ENCODE measurements around the gene ADK. TPM values are rescaled to one million over a fixed set of nuclear protein-coding genes. Genes with fewer than 3 reads are reported as not detected.

ADK gene
- total RNA-seq, 1 donor, result 34.2 TPM

DNA sequence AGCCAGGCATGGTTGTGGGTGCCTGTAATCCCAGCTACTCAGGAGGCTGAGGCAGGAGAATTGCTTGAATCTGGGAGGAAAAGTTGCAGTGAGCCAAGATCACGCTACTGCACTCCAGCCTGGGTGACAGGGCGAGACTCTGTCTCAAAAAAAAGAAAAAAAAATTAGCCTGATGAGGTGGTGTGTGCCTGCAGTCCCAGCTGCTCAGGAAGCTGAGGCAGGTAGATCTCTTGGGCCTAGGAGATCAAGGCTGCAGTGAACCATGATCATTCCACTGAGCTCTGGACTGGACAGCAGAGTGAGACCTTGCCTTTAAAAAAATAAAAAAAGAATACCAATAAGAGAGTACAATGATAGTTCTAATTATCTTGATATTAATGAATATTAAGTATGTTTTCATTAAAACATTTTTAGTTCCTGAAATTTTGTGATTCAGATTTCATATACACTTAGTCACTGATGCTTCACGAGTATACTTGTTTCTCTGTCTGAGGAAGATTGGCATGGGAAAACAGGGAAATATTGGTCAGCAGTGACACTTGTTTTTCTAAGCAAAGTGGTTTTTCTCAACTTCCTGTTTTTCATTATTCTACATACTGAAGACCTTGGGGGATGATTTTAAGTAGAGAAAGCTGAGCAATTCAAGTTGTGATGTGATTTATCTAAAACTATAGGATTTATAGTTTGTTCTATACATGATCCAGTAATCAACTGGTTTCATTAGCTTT, 76.8 kb downstream of the ADK start:
- Histone ChIP-seq H3K9me3 (ENCODE audit: low read depth, low read length) (no peaks in the 10 kb centered on the region), H3K4me1 (ENCODE audit: insufficient read depth, low read length) (peaks cover 10% of the 10 kb centered on the region), H3K27me3 (ENCODE audit: insufficient read depth, low read length) (no peaks in the 10 kb centered on the region), H3K4me3 (ENCODE audit: low read length) (no peak overlapping the region)

DNA sequence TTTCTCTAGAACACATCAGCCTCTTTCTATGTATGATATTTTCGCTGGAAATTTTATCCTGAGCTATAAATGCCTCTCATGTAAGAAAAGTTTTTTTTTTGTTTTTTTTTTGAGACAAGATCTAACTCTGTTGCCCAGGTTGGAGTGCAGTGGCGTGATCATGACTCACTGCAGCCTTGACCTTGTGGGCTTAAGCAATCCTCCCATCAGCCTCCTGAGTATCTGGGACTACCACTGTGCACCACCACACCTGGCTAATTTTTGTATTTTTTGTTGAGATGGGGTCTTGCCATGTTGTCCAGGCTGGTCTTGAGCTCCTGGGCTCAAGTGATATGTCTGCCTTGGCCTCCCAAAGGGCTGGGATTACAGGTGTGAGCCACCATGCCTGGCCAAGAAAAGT, 80.4 kb downstream of the ADK start:
- Histone ChIP-seq H3K4me1 (ENCODE audit: insufficient read depth, low read length) (peaks cover 10% of the 10 kb centered on the region), H3K4me3 (ENCODE audit: low read length) (no peak overlapping the region), H3K9me3 (ENCODE audit: low read depth, low read length) (no peaks in the 10 kb centered on the region), H3K27me3 (ENCODE audit: insufficient read depth, low read length) (no peaks in the 10 kb centered on the region)

DNA sequence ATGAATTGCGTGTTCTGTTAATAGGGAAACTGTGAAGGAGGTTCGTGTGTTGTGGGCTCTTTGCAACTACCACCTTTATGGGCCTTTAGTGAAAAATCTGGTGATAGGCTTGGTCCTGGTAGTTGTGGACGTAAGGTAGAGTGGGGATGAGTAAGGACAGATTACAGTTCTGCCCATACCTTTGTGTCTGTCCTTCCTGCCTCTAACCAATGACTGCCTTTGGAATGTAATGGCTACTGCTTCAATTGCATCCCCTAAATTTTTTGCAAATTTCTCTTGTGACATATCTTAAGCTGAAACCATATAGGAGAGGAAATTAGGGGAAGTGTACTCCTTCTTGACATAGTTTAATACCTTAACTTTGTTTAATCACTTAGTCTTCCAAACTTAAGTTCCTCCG, 82.3 kb downstream of the ADK start:
- Histone ChIP-seq H3K4me1 (ENCODE audit: insufficient read depth, low read length) (no peaks in the 10 kb centered on the region), H3K9me3 (ENCODE audit: low read depth, low read length) (no peaks in the 10 kb centered on the region), H3K27me3 (ENCODE audit: insufficient read depth, low read length) (no peaks in the 10 kb centered on the region), H3K4me3 (ENCODE audit: low read length) (no peak overlapping the region)

- no peaks in the 10 kb centered on the region for H3K4me1 ChIP-seq (ENCODE audit: insufficient read depth, low read length)
- H3K9me3 ChIP-seq (ENCODE audit: low read depth, low read length), result no peaks in the 10 kb centered on the region
- H3K27me3 ChIP-seq (ENCODE audit: insufficient read depth, low read length), result no peaks in the 10 kb centered on the region
- H3K4me3 ChIP-seq (ENCODE audit: low read length), result no peak overlapping the region
Measured at GRCh38 chr10:74234569-74234968, 83.5 kb downstream of the ADK start.

GRCh38 chr10:74238031-74238431, 87.0 kb downstream of the ADK start:
- no peak overlapping the region for H3K4me3 ChIP-seq (ENCODE audit: low read length)
- no peaks in the 10 kb centered on the region for H3K9me3 ChIP-seq (ENCODE audit: low read depth, low read length)
- no peaks in the 10 kb centered on the region for H3K27me3 ChIP-seq (ENCODE audit: insufficient read depth, low read length)
- H3K4me1 ChIP-seq (ENCODE audit: insufficient read depth, low read length), result no peaks in the 10 kb centered on the region

DNA sequence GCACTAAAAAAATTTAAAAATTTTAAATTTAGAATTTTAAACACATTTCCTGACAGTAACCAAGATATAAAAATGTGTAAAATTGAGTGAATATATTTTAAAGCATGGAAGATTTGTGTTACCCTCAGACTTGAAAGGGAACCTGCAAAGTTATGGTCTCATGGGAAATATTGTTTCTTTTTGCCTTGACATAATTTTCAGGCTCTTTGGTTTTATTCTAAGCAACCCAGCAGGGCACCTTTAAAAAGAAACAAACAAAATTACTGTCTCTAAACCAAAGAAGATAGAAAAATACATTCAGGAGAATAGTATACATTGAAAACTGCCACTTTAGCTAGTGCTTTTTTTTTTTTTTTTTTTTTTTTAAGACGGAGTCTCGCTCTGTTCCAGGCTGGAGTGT, 87.5 kb downstream of the ADK start:
- no peaks in the 10 kb centered on the region for H3K27me3 ChIP-seq (ENCODE audit: insufficient read depth, low read length)
- no peaks in the 10 kb centered on the region for H3K9me3 ChIP-seq (ENCODE audit: low read depth, low read length)
- no peak overlapping the region for H3K4me3 ChIP-seq (ENCODE audit: low read length)
- no peaks in the 10 kb centered on the region for H3K4me1 ChIP-seq (ENCODE audit: insufficient read depth, low read length)

- Histone ChIP-seq H3K27me3 (ENCODE audit: insufficient read depth, low read length) (no peaks in the 10 kb centered on the region), H3K4me3 (ENCODE audit: low read length) (no peak overlapping the region), H3K9me3 (ENCODE audit: low read depth, low read length) (no peaks in the 10 kb centered on the region), H3K4me1 (ENCODE audit: insufficient read depth, low read length) (no peaks in the 10 kb centered on the region)
Measured at GRCh38 chr10:74243067-74243466, 92.0 kb downstream of the ADK start.

GRCh38 chr10:74244097-74244685, 93.2 kb downstream of the ADK start:
- H3K27me3 ChIP-seq (ENCODE audit: insufficient read depth, low read length), result no peaks in the 10 kb centered on the region
- H3K9me3 ChIP-seq (ENCODE audit: low read depth, low read length), result no peaks in the 10 kb centered on the region
- H3K4me3 ChIP-seq (ENCODE audit: low read length), result no peak overlapping the region
- H3K4me1 ChIP-seq (ENCODE audit: insufficient read depth, low read length), result no peaks in the 10 kb centered on the region

DNA sequence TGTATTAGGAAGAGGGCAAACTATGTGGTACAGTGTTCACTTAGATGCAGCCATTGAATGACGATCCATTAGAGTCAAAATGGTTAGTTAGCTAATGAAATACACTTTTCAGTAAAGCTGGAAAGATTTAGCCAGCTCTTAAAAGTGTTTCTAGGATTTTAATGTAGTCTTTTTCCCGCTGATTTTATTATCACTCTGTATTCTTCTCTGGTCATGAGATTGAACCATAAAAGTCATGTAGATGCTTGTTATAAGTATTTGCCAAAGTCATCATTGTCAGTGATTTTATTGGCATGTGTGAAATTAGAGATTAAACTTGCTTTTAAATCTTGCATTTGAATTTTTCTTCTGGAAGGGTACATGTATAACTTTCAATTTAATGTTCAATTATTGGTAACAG, 93.8 kb downstream of the ADK start:
- no peaks in the 10 kb centered on the region for H3K27me3 ChIP-seq (ENCODE audit: insufficient read depth, low read length)
- H3K4me3 ChIP-seq (ENCODE audit: low read length), result no peak overlapping the region
- no peaks in the 10 kb centered on the region for H3K9me3 ChIP-seq (ENCODE audit: low read depth, low read length)
- no peaks in the 10 kb centered on the region for H3K4me1 ChIP-seq (ENCODE audit: insufficient read depth, low read length)

DNA sequence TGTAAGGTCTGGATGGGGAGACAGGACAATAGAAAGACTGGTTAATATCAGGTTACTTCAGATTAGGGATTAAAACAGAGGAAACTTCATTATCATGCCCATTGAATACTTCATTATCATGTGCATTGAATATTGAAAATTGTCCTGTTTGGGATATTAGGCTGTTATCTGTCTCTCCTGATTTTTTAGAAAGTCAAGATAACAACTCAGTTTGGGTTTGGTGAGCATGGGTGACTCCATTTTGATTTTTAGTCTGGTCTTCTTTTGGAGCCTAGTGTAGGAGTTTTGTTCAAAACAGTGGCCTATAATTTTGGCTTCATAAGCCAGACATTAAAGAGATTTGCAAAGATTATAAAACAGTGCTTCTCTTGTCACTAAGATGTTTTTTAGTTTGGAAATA, 95.5 kb downstream of the ADK start:
- no peaks in the 10 kb centered on the region for H3K4me1 ChIP-seq (ENCODE audit: insufficient read depth, low read length)
- H3K9me3 ChIP-seq (ENCODE audit: low read depth, low read length), result no peaks in the 10 kb centered on the region
- H3K27me3 ChIP-seq (ENCODE audit: insufficient read depth, low read length), result no peaks in the 10 kb centered on the region
- H3K4me3 ChIP-seq (ENCODE audit: low read length), result no peak overlapping the region

DNA sequence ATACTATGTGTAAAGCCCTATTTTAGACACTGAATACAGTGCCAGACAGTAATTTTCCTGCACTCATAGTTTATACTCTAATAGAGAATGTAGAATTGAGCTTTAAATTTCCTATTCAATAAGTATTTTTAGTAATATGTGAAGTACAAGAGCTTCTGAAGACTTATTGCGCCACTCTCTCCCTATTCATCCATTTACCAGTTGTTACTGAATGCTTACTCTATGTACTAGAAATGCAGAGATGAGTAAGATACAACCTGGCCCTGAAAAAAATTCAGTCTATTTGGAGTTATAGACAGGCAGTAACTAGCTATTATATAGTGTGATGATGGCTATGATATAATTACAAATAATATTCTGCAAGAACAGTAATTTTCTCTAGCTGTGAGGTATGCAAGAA, 98.8 kb downstream of the ADK start:
- Histone ChIP-seq H3K4me1 (ENCODE audit: insufficient read depth, low read length) (no peaks in the 10 kb centered on the region), H3K4me3 (ENCODE audit: low read length) (no peak overlapping the region), H3K9me3 (ENCODE audit: low read depth, low read length) (no peaks in the 10 kb centered on the region), H3K27me3 (ENCODE audit: insufficient read depth, low read length) (no peaks in the 10 kb centered on the region)

GRCh38 chr10:74255214-74255613, 104.2 kb downstream of the ADK start:
- H3K27me3 ChIP-seq (ENCODE audit: insufficient read depth, low read length), result no peaks in the 10 kb centered on the region
- H3K9me3 ChIP-seq (ENCODE audit: low read depth, low read length), result no peaks in the 10 kb centered on the region
- no peak overlapping the region for H3K4me3 ChIP-seq (ENCODE audit: low read length)
- H3K4me1 ChIP-seq (ENCODE audit: insufficient read depth, low read length), result no peaks in the 10 kb centered on the region

DNA sequence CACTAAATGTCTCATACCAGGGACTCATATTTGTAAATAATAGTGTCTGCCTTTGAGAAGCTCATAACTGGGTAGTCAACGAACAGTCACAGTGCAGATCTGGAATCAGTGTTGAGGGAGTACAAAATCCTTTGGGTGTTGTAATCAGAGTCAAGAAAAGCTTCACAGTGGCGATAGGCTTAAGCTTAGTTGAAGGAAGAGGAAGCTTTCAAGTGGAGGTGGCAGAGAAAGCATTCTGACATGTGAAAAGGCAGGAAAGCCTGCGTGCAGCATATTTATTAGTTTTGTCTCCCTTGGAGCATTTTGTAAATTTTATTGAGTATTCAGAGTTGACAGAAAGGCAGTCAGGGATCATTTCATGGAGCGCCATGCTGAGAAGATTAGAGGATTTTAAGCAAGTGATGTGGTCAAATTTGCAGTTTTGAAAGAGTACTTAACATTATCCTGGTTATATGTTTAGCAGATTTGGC, 104.9 kb downstream of the ADK start:
- H3K27me3 ChIP-seq (ENCODE audit: insufficient read depth, low read length), result no peaks in the 10 kb centered on the region
- no peaks in the 10 kb centered on the region for H3K9me3 ChIP-seq (ENCODE audit: low read depth, low read length)
- no peaks in the 10 kb centered on the region for H3K4me1 ChIP-seq (ENCODE audit: insufficient read depth, low read length)
- no peak overlapping the region for H3K4me3 ChIP-seq (ENCODE audit: low read length)

DNA sequence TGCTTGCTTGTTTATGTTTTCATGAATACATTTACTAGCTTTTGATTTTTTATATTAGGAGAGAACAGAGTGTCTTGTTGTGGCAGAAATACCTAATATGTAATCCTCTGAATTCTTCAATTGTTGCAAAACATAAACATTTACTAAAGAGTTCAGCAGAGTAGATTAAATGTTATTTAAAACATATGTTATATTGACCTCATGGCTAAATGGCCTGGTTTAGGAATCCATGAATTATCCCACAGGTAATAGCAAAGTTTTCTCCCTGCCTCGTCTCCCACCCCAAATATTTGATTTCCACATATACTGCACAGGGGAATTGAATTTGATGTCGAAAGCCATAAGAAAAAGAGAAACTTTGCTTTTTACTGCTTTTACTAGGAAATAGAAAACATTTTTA, 111.8 kb downstream of the ADK start:
- H3K4me3 ChIP-seq (ENCODE audit: low read length), result no peak overlapping the region
- H3K9me3 ChIP-seq (ENCODE audit: low read depth, low read length), result no peaks in the 10 kb centered on the region
- H3K27me3 ChIP-seq (ENCODE audit: insufficient read depth, low read length), result no peaks in the 10 kb centered on the region
- no peaks in the 10 kb centered on the region for H3K4me1 ChIP-seq (ENCODE audit: insufficient read depth, low read length)

DNA sequence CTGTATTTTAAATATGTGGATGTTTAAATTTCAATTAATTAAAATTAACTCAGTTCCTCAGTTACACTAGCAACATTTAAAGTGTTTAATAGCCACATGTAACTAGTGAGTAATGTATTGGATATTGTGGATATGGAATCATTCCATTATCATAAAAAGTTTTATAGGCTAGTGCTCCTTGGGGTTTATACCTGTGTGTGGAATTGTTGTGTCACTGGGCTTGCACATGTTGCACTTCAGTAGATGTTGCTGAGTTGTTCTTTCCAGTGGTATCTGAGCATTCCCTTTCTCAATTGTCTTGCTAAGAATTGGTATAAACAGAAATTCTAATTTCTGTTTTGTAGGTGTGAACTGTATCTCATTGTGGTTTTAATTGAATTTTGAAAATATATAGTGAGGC, 113.0 kb downstream of the ADK start:
- H3K4me1 ChIP-seq (ENCODE audit: insufficient read depth, low read length), result no peaks in the 10 kb centered on the region
- H3K4me3 ChIP-seq (ENCODE audit: low read length), result no peak overlapping the region
- no peaks in the 10 kb centered on the region for H3K27me3 ChIP-seq (ENCODE audit: insufficient read depth, low read length)
- H3K9me3 ChIP-seq (ENCODE audit: low read depth, low read length), result no peaks in the 10 kb centered on the region

DNA sequence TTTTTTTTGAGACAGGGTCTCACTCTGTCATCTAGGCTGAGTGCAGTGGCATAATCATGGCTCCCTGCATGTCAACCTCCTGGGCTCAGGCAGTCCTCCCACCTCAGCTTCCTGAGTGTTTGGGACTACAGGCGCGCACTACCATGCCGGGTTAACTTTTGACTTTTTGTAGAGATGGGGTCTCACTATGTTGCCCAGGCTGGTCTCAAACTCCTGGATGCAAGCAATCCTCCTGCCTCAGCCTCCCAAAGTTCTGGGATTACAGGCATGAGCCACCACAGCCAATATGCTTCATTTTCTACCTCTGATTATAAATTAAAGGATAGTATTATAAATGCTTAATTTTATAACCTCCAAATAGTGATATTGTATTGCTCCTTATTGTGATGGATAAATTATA, 121.3 kb downstream of the ADK start:
- no peak overlapping the region for H3K4me3 ChIP-seq (ENCODE audit: low read length)
- H3K27me3 ChIP-seq (ENCODE audit: insufficient read depth, low read length), result no peaks in the 10 kb centered on the region
- H3K4me1 ChIP-seq (ENCODE audit: insufficient read depth, low read length), result no peaks in the 10 kb centered on the region
- H3K9me3 ChIP-seq (ENCODE audit: low read depth, low read length), result no peaks in the 10 kb centered on the region

Data from mononuclear cell (primary cell).